HTERT RPE-1 (cell line): Measurements from ENCODE around the gene CRKL.
"Not testable (repeated sequence)": the region's sequence is repeated elsewhere in the genome, so short reads cannot be mapped to it uniquely, and the experiment has no call there.

Experiments
- in situ Hi-C: fragments of 300-500 bp; cut with MboI; formaldehyde crosslinking; loops from 4 replicates; pipeline ENCODE4 v1.14.3; 2020; ENCODE audit warnings: low sequenced_read_pairs

The CRKL gene

DNA sequence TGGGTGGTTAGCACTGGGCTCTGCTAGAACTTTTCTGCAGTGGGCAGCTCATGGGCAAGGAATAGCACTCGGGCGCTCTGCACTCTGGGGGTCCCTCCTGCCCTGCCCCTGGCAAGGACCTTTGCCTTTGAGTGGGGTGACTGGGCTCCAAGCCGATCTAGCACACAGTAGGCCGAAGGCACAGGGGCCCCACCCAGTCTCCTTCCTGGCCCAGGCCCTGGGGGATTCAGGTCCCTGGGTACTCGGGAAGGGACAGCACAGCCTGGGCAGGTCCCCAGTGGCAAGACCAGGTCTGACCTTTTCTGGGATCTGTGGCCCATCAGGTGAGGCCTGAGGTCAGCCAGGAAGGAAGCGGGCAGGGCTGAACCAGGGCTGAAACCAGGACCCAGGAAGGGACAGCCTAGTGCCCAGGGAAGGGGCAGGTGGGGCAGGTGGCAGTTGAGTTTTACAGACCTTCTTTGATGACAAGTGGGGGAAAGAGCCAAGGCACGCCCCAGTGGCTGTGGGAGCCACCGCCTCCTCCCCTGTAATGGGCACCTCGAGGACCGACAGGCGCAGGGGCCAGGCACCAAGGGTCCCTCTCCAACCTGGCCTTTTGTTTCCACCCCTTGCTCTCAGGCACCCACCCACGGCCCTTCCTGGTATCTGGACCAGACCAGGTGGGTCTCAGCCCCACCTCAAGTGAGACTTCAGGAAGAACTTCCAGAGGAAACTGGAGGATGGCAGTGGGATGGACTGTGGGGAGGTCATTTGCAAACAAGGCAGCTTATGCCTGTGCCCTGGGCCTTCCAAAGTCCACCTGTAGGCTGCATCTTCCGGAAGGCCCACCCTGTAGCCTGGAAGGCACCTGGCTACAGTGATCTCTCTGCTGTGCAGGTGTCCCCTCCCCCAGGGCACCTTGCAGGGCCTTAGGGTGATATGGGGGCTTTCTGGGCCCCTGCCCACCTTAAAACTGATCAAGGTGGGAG, 49.0 kb downstream of the CRKL start:
- in situ Hi-C loops = no loop called here

DNA sequence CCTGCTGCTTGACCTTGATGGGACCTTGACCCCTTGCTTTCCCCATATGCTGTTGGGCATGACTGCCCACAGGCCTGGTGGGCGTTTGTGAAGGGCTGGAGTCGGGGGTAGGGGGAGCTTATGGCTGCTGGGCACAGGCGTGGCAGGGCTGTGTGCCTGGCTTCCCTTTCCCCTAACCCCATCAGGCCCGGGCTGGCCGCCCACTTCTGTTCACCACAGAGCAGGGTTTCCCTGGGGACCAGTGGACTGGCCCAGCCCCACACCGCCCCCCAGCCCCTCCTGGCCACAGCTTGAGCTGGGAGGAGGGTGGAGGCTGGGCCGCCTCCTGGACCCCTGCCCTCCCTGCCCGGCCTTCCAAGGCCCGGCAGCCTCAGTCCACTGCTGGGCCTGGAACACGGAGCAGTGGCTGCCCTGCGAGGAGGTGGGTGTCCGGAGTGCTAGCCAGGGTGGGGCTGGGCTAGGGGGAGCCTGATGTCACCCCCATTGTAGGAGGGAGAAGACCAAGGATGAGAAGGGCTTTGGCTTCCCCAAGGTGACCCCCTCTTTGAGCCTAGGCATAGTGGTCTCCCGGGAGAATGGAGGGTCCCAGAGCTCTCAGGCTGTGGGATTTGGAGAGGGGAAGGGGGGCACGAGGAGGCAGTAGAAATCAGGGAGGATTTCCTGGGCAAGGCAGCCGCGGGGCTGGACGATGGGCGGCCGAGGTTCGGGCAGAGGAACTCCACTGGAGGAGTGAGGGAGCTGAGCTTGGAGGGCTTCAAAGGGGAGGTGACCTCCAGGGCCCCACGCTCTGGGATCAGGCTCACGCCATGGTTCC, 49.9 kb downstream of the CRKL start, which contains the start of gene AIFM3:
TSS of gene AIFM3 (plus strand) at position 373 of the 814 bp plus-strand sequence. CDS start 690 bp downstream, outside the sequence.
- in situ Hi-C loops = no loop called here

GRCh38 chr22:20967697-20968211, 50.5 kb downstream of the CRKL start:
- in situ Hi-C loops = no loop called here

- in situ Hi-C loops = no loop called here
Observed at GRCh38 chr22:20968281-20968977, 51.2 kb downstream of the CRKL start.

DNA sequence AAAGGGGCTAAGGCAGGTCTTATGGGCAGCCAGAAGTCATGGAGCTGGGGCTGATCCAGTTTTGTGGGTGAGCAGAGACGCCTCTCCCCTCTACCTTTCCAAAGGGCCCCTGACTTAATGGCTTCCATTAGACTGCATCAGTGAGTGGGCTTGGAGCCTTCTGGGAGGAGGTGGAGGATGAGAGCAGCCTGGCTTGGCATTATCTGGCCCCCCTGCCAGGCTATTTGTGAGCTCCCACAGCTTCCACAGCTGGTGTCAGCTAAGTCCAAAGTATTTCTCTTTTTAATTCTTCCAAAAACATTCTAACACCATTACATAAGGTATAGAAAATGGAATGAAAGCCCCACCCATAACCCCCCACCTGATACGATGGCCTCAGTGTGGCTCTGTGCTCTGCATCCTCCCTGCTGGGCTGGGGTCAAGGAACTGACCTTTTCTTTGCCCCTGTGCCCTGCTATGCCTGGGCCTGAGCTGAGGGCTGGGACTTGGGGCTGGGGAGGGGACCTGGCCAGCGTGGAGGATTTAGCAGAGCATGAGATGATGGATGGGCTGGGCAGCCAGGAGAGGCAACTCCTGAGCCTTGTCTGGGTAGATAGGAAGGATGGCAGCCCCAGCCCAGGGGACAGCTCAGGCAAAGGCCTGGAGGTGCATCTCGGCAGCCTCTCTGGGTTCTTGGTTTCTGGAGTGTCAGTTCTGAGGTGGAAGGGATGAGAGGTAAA, 53.9 kb downstream of the CRKL start:
- in situ Hi-C loops = no loop called here

DNA sequence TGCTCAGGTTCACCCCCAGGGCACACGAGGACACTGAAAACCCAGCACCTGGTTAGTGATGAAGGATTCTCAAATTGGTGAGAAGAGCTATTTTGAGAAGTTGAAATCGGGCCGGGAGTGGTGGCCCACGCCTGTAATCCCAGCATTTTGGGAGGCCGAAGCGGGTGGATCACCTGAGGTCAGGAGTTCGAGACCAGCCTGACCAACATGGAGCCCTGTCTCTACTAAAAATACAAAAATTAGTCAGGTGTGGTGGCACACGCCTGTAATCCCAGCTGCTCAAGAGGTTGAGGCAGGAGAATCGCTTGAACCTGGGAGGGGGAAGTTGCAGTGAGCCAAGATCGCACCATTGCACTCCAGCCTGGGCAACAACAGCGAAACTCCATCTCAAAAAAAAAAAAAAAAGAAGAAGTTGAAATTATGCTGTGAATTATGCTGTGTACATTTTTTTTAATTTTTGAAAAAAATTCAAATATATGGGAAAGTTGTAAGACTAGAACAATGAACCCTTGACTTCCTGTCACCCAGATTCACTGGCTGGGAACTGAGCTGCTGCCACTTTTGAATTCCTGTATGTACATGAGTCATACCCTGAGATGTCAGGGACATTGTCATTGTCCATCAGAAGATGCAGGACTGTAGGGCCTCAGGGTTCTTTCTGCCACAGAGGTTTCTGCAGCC, 54.9 kb downstream of the CRKL start:
- in situ Hi-C loops = not testable (repeated sequence)

GRCh38 chr22:20972933-20973577, 55.8 kb downstream of the CRKL start:
- in situ Hi-C loops = no loop called here

DNA sequence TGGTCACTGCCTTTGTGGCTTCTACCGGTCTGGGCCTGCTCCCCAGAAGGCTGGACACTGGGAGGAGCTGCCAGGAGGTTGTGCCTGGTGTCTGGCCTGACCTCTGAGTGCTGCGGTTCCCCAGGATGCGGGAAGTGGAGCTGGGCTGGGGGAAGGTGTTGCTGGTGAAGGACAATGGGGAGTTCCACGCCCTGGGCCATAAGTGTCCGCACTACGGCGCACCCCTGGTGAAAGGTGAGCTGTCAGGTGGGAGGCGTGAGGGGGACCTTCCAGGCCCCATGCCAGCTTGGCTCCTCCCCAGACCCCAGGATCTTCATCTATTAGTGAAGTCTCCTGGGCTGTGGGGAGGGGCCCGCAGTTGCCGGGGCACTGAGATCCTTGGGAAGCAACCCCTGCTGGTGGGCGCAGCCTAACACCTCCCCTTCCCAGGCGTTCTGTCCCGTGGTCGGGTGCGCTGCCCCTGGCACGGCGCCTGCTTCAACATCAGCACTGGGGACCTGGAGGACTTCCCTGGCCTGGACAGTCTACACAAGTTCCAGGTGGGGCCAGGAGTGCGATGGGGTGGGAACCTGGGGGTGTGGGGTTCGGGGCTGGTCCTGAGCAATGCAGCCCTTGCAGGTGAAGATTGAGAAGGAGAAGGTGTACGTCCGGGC, 56.6 kb downstream of the CRKL start:
- in situ Hi-C loops = no loop called here

GRCh38 chr22:20974336-20974955, 57.2 kb downstream of the CRKL start:
- in situ Hi-C loops = no loop called here

- in situ Hi-C loops = no loop called here
Observed at GRCh38 chr22:20975541-20976290, 58.5 kb downstream of the CRKL start.

- in situ Hi-C loops = no loop called here
Observed at GRCh38 chr22:20976291-20976877, 59.2 kb downstream of the CRKL start.

DNA sequence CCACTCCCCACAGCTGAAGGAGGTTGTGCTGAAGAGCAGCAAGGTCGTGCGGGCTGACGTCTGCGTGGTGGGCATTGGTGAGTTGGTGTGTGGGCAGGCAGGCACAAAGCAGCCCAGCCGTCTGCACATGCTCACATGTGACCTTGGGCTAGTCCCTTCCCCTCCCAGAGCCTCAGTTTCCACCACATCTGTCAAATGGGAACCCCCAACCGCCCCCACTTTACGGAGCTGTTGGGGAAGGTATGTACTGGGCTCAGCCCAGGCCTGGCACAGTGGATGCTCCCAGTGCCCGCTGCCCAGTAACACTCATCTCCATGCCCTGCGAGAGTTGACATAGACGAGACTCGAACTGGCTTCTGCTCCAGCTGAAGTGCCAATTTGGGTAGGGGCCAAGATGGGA, 59.8 kb downstream of the CRKL start:
- in situ Hi-C loops = no loop called here

GRCh38 chr22:20977516-20978170, 60.4 kb downstream of the CRKL start:
- in situ Hi-C loops = no loop called here

DNA sequence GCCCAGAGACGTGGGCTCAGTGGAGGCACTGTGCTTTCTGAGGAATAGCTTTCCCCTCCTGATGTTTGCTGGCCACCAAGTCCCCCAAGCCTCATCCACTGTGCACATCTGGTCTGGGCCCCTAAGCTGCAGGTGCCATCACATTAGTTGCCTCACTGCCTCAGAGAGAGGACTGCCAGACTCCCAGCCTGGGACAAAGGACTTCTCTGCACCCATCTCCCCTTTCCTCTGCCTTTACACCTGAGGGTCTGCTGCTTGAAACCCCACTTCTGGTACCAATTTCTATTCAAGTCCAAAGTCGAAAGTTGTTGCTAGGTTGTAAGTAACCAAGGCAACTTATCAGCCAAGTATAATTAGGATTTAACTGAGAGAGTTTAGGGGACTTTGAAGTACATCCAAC, 61.2 kb downstream of the CRKL start:
- in situ Hi-C loops = no loop called here

DNA sequence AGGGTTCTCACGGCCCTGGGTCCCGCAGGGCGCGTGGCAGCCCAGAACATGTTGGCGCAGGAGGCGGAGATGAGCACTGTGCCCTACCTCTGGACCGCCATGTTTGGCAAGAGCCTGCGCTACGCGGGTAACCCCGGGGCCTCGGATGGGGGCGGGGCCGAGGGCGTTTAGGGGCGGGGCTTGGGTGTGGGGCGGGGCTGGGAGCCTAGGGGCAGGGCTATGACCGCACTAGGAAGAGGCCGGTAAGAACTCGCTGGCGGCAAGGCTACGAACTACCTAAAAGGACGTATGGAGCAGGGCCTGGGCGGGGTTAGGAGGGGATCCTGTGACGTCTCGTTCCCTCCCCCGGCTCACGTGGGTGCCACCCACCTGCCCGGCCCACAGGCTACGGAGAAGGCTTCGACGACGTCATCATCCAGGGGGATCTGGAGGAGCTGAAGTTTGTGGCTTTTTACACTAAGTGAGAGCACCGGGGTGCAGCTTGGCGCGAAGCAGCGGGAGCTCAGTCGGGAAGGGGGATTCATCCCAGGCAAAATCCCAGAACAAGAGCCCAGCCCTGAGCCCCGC, 62.1 kb downstream of the CRKL start:
- in situ Hi-C loops = no loop called here

- in situ Hi-C loops = no loop called here
Observed at GRCh38 chr22:20979940-20980453, 62.8 kb downstream of the CRKL start.
